GM18511 (cell line): ENCODE measurements around the gene SLC2A10.

ENCODE experiments used
- ATAC-seq: cut with Tn5 transposase; IDR thresholded peaks from one replicate; pipeline ENCODE4 v1.9.1; 2021; ENCODE audit warnings: mild to moderate bottlenecking, moderate library complexity; ENCODE audit not compliant: unreplicated experiment

The SLC2A10 gene

GRCh38 chr20:46724343-46724959 lies 15.0 kb downstream of the SLC2A10 start:
- ATAC-seq: no peak

- ATAC-seq: no peak
These were observed 16.0 kb downstream of the SLC2A10 start for GRCh38 chr20:46725186-46726165.

DNA sequence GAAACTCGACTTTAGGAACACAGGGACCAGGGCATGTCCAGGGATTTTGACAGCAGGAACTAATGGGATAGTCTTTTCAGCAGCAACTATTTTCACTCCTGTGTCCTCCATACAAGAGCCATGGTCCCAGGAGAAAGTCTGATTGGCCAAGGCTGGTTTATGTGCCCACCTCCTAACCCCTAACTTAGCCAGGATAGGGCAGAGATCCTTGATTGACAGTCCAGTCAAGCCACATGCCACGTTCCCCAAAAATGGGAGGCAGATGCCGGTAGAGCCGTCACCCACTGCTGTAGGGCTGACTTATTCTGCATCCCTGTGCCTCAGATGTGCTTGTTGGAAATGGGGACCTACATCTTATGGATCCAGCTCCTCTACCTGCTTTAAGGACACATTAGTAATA lies 22.3 kb downstream of the SLC2A10 start:
- ATAC-seq: no peak

DNA sequence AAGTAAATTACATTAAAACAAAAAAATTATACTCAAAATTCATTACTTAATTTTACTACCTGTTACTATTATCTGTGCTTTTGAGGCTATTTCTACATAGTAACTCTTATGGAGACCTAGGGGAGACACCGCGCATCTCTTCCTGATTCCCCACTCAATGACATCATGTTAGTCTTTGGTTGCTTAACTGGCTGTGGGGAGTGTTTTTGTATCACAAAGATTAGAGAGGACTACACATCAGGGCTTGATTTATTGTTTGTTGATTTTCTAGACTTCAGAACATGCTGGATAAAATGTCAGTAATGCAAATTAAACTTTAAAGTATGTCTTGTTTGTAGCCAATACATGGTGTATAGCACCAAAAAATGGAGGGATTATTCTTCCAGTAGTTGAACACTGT lies 26.0 kb downstream of the SLC2A10 start:
- ATAC-seq: no peak

DNA sequence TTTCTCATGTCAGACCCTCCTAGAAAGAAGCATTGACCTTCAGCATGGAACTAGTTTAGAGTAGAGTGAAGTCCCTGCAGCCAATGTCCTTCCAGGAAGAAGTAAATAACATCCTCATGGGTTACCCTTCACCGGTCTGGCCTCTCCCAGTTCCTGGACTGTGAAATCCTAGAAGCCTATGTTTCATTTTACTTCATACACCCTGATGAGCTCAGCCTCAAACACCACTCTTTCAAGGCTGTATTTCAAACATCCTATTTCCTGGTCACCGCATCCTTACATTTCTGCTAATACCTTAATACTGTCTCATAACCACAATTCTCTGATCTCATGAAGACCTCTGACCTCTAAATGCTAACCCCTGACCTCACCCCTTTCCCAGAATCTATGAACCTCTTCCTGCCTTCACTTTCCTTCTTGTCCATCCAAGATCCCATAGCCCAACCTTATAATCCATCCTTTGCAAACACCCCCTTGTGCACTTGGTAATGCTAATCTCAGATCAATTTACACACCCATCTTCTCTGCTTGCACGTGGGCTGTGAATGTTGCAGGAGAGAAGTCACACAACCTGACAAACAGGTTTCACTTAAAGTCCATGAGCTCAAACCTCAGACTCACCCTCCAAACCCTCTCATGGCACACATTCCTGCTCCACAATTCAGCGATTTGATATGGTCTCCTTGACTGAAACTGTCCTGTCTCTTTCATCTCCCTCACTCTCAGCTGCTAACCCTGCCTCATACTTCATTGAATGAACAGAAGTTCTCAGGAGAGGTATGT lies 30.2 kb downstream of the SLC2A10 start:
- ATAC-seq: no peak

DNA sequence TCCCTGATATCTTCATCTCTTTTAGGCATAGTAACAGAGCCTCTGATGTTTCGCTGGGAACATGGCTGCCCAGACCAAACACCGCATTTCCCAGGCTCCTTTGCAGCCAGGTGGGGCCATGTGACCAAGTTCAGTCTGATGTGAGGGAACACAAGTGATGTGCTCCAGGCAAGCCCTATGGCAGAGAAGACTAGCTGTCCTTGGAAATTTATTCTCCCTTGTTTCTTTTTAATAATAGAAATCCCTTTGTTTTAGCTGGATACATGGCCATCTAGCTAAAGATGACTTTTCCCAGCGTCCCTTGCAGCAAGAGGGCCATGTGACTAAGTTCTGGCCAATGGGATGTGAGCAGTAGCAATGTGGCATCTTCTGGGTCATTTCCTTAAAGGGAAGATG lies 30.8 kb downstream of the SLC2A10 start:
- no peak for ATAC-seq

DNA sequence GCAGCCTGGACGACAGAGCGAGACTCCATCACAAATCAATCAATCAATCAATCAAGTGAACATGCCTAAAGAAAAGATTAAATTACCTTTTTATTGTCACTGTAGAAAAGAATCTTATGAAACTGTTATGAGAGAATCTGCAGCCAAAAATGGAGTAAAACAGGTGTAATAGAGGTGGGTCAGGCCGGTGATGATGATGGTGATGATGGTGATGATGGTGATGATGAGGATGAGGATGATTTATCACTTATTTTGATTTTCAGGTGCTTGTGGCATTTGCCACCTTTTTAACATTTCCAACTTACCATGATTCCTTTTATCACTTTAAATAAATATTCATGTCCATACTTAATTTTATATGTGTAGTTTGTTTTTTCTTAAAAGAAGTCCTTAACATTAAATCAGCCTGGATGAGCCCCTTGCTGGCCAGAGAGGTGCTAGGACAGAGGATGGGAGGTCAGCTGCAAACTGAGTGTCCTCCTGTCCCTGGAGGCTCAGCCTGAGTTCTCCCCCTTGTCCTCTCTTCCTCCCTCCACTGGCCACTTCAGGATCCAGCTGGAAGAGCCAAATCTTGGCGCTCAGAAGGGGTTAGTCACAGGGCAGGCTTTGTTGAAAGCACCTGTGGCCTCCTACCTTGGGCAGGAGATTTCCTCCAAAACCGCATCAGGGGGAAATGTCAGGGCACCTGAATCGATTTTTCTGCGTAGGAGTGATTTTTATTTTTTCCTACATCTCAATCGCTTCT lies 32.6 kb downstream of the SLC2A10 start:
- no peak for ATAC-seq

GRCh38 chr20:46742669-46743045 lies 33.2 kb downstream of the SLC2A10 start:
- no peak for ATAC-seq

DNA sequence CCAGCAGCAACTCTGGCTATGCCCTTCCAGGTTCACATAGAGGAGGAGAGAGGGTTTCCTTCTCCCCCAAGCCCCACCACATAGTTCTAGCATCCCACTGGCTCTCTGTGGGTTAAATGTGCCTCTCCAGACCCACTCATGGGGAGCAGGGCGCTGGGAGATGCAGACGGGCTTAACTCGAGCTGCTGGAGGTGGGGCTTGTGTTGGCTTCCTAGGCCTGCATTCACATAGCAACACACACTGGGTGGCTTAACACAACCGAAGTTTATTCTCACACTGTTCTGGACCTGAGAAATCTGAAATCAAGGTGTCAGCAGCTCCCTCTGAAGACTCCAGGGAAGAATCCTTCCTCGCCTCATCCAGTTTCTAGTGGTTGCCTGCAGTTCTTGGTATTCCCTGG lies 33.6 kb downstream of the SLC2A10 start:
- no peak for ATAC-seq

DNA sequence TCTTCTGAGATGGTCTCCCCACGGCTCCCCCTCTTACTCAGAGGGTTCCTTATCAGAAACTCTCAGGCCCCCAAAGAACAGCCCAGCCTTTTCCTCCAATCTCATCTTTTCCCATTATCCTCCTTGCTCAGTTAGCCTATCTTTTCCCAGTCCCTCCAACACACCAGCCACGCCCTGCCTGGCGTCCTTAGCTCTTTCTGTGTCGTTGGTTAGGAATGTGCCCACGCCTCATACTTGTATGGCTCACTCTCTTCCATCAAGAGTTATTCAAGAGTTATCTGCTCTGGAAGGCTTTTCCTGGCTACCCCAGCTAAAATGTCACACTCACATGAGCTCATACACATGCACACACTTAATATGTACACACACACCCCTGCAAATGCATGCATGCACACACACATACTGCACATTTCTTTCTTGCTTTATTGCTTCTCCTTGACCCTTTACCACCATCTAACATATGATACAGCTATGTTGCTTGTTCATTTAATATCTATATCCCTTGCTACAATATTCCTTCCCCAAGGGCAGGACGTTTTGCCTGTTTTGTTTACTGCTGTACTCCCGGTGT lies 37.6 kb downstream of the SLC2A10 start:
- no peak for ATAC-seq

GRCh38 chr20:46749147-46749546 lies 39.7 kb downstream of the SLC2A10 start:
- ATAC-seq: no peak

DNA sequence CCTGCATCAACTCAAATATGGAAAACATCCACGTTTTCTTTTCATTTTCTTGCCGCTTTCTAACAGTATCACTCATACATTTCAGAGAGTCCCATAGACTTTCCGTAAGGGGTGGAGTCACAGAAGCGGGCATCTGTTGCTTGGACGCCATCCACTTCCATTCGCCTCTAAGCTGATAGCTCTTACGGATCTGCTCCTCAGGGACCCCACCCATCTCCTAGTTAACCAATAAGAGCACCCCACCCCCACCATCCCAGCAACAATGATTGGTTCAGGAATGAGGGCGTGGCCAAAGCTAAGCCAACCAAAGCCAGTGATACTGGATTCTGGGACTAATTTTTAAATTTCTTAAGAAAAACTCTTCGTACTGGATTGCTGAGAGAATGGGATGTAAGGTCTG lies 42.4 kb downstream of the SLC2A10 start:
- no peak for ATAC-seq

DNA sequence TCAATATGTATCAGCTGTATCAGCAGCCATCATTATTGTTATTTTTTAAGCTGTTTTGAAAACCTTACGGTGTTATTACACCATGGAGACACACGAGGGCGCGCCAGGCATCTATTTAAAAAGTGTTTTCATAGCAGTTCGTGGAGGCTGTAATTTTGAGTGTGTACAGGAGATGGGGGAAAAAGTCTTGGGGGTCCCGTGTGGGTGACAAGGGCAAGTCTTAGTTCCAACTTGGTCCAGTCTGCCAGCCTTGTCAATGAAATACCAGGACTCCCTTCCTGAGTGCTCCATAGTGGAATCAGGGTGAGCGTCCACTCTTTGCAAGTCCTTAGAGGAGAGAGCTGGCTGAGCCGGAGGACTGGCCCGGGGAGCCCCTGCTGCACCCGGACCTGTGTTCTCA lies 43.3 kb downstream of the SLC2A10 start:
- no peak for ATAC-seq

DNA sequence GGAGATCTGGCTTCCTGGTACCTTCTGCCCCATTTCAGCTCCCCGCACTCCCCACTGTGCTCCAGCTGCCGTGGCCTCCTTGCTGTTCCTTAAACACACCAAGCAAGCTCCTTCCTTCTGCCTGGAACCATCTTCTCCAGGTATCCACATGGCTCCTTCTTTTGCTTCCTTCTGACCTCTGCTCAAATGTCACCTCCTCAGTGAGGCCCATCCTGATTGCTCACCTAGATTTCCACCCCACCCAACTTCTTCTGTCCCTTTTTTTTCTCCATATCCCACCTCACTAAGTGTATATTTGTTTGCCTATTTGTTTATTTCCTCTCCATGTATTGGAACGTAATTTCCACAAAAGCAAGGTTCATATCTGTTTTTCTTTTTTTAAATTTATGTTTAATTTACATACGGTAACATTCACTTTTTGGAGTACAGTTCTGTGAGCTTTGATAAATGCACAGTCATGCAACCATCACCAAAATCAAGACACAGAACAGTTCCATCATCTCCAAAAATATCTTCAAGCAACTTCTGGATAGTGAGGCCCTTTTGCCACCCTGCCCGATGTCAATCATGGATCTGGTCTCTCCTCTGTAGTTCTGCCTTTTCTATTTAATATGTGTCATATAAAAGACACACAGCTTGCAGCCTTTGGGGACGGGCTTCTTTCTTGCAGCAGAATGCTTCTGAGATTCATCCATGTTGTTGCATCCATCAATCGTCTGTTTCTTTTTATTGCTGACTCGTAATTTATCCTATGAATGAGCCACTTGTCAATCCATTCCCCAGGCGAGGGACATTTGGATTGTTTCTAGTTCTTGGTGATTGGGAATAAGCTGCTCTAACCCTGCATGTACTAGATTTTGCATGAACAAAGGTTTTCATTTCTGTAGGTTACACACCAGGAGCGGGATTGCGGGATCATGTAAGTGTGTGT lies 46.3 kb downstream of the SLC2A10 start:
- ATAC-seq: no peak

DNA sequence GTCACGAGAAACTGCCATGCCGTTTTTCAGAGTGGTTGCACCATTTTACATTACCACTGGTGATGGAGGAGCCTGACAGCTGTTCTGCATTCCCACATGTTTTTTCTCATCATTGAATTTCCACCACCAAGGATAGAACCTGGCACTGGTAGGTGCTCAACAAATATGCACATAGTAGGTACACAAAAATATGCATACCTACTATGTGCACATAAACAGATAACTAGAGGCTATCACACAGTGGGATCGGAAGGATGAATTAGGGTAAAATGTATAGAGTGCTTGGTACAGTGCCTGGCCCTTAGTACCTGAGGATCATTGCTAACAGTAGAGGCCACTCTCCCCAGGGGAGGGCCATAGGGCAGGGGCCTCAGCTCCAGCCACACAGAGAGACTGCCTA lies 47.0 kb downstream of the SLC2A10 start:
- no peak for ATAC-seq

GRCh38 chr20:46757135-46757534 lies 47.7 kb downstream of the SLC2A10 start:
- no peak for ATAC-seq

GRCh38 chr20:46757754-46758678 lies 48.6 kb downstream of the SLC2A10 start:
- ATAC-seq: no peak

- no peak for ATAC-seq
These were observed 49.6 kb downstream of the SLC2A10 start for GRCh38 chr20:46758929-46759669.
